ENCODE results near the gene SLC35F1.

DNA sequence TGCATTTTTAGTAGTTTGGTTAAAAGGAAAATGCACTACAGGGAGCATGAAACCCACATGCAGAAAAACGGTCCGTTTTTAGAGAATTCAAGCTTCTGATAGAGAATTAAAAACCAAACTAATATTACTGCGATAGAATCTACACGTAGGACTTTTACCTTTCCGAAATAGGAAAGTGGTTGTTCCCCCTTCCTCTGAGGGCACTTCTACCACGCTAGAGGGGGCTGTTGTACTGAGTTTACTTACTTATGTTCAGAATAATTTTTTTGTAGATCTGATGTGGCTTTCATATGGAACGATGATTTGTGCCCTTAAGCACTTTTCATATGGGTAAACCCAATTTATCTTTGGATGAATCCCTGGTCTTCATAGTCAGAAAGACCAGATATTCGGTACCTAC is 376.7 kb downstream of the SLC35F1 start:
- TF ChIP-seq POLR2A (IDR thresholded peaks at IDR 0.05), result no peak
- TF ChIP-seq, protein P1, sequence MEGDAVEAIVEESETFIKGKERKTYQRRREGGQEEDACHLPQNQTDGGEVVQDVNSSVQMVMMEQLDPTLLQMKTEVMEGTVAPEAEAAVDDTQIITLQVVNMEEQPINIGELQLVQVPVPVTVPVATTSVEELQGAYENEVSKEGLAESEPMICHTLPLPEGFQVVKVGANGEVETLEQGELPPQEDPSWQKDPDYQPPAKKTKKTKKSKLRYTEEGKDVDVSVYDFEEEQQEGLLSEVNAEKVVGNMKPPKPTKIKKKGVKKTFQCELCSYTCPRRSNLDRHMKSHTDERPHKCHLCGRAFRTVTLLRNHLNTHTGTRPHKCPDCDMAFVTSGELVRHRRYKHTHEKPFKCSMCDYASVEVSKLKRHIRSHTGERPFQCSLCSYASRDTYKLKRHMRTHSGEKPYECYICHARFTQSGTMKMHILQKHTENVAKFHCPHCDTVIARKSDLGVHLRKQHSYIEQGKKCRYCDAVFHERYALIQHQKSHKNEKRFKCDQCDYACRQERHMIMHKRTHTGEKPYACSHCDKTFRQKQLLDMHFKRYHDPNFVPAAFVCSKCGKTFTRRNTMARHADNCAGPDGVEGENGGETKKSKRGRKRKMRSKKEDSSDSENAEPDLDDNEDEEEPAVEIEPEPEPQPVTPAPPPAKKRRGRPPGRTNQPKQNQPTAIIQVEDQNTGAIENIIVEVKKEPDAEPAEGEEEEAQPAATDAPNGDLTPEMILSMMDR (IDR thresholded peaks at IDR 0.05), result peak; percentile 28 to 75 (median 68)
